Fibroblast of lung (primary cell): ENCODE results near the gene TACR1.

ENCODE experiments used
- CTCF ChIP-seq, 2 donors: IDR thresholded peaks in 1 of 2; conservative IDR thresholded peaks in 1 of 2; 1 replicate in 1 of 2; 2 replicates in 1 of 2; pipeline ENCODE4 v1.5.1; 2011 to 2012; ENCODE audit warnings: low read length in 2 of 2, control low read depth in 1 of 2, inconsistent platforms in 1 of 2, low read depth in 1 of 2, mild to moderate bottlenecking in 1 of 2
- EZH2 ChIP-seq: IDR thresholded peaks from 2 replicates; pipeline ENCODE4 v1.5.1; 2012; ENCODE audit warnings: low read length, control low read depth, mild to moderate bottlenecking; ENCODE audit errors: missing control alignments

- TF ChIP-seq CTCF (conservative IDR thresholded peaks at IDR 0.05 in 1 of 2, IDR thresholded peaks at IDR 0.05 in 1 of 2; ENCODE audit: low read depth in 1 of 2, low read length in 2 of 2) = no peak
- TF ChIP-seq EZH2 = no peak
Observed at GRCh38 chr2:75006041-75006440, 193.3 kb downstream of the TACR1 start.
